Thoracic aorta (tissue), 2 donors: ENCODE results near the gene CD38. TPM values are rescaled to one million over a fixed set of nuclear protein-coding genes. Genes with fewer than 3 reads are reported as not detected.
"Not testable (repeated sequence)": the region's sequence is repeated elsewhere in the genome, so short reads cannot be mapped to it uniquely, and the experiment has no call there.

Source experiments
- ATAC-seq: fragments of 150-250 bp; one replicate; pipeline ENCODE4 v1.8.0; 2017; ENCODE audit warnings: low read depth; ENCODE audit not compliant: insufficient number of reproducible peaks, low FRiP score
- DNase-seq: peaks from one replicate; pipeline ENCODE4 v3.0.0-alpha.2; 2020; ENCODE audit warnings: low spot score
- H3K27ac ChIP-seq, 2 donors: fragments of 200-600 bp; sonication (generic); 1 replicate in 1 of 2; 2 replicates in 1 of 2; pipeline ENCODE4 v1.5.1; 2016; ENCODE audit warnings: mild to moderate bottlenecking in 2 of 2, moderate library complexity in 2 of 2
- H3K27me3 ChIP-seq: fragments of 200-600 bp; sonication (generic); replicated peaks from 2 replicates; pipeline ENCODE4 v1.6.0; 2016; ENCODE audit warnings: mild to moderate bottlenecking; ENCODE audit not compliant: insufficient read depth
- H3K36me3 ChIP-seq: fragments of 200-600 bp; sonication (generic); one replicate; pipeline ENCODE4 v1.5.1; 2016
- H3K4me1 ChIP-seq, 2 donors: fragments of 200-600 bp; sonication (generic); 1 replicate in 1 of 2; 2 replicates in 1 of 2; pipeline versions ENCODE4 v1.5.1 to v1.6.0; 2016; ENCODE audit warnings: low read depth in 2 of 2, mild to moderate bottlenecking in 1 of 2; ENCODE audit not compliant: control insufficient read depth in 1 of 2
- H3K4me3 ChIP-seq: fragments of 200-600 bp; sonication (generic); 2 replicates; pipeline ENCODE4 v1.5.1; 2016; ENCODE audit warnings: mild to moderate bottlenecking
- H3K9me3 ChIP-seq: fragments of 200-600 bp; sonication (generic); 2 replicates; pipeline ENCODE4 v1.5.1; 2016
- CTCF ChIP-seq: fragments of 200-600 bp; sonication (generic); IDR thresholded peaks from one replicate; pipeline ENCODE4 v1.5.1; 2019; ENCODE audit warnings: antibody characterized with exemption
- total RNA-seq, 2 donors: library from RNA; depleted of rRNA; stranded (reverse); fragments of >200 nt; gene quantifications; one replicate each; pipeline versions ENCODE4 v1.1.0 to v1.2.3, GENCODE V29; 2016

CD38 gene
- total RNA-seq, 2 donors from 2014 or later = 3.2 to 7.8 TPM

- Histone ChIP-seq H3K27me3 (no peaks in the 10 kb centered on the region), H3K27ac (no peak overlapping the region), H3K4me1 (peaks cover 8 to 13% of the 10 kb centered on the region in 2 donors), H3K4me3 (no peak overlapping the region), H3K9me3 (peaks cover 7% of the 10 kb centered on the region), H3K36me3 (no peaks in the 10 kb centered on the region)
- DNase-seq (no peak), ATAC-seq (no peak)
- TF ChIP-seq CTCF = no peak
Observed at GRCh38 chr4:15836362-15836761, 58.2 kb downstream of the CD38 start.

DNA sequence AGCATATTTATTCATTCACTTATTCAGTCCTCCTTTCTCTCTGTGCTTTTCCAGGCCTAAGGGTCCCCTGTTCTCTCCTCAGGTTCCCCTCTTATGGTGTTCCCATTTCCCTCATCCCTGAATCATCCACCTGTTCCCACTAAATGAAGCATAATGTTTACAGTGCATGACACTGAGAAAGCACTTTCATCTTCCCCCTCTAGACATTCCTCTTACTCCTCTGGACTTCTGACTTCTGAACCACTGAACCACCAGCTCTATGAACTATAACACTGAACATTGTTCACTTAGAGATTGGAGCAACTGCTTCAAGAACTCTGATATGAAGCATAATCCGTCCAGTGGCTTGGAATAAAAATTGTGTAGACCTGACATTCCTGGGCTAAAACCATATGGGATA is 59.5 kb downstream of the CD38 start:
- no peak overlapping the region for H3K27ac ChIP-seq
- no peaks in the 10 kb centered on the region for H3K9me3 ChIP-seq
- TF ChIP-seq CTCF = no peak
- H3K4me3 ChIP-seq = no peak overlapping the region
- H3K27me3 ChIP-seq = no peaks in the 10 kb centered on the region
- ATAC-seq (no peak), DNase-seq (no peak)
- H3K36me3 ChIP-seq = no peaks in the 10 kb centered on the region
- peaks cover 8 to 13% of the 10 kb centered on the region in 2 donors for H3K4me1 ChIP-seq

DNA sequence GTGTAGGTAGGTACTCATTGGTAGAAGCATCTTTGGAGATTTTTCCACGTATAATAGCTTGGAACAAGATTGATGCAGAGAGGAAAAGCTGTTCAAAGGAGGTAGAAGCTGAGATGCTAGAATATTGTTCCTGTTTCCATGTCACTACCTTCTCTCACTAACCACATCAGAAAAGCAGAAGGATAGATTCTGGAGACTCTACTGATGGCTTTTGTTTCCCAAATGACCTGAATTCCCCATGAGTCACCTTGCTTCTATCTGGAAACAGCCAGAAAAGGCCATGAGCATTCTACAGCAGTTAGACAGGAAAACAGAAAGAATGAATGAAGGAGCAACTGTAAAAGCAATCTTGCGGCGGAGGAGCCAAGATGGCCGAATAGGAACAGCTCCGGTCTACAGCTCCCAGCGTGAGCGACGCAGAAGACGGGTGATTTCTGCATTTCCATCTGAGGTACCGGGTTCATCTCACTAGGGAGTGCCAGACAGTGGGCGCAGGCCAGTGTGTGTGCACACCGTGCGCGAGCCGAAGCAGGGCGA is 63.1 kb downstream of the CD38 start:
- H3K27ac ChIP-seq, DNase-seq, ATAC-seq, H3K4me3 ChIP-seq, H3K27me3 ChIP-seq, H3K9me3 ChIP-seq, H3K36me3 ChIP-seq, H3K4me1 ChIP-seq: not testable (repeated sequence)

DNA sequence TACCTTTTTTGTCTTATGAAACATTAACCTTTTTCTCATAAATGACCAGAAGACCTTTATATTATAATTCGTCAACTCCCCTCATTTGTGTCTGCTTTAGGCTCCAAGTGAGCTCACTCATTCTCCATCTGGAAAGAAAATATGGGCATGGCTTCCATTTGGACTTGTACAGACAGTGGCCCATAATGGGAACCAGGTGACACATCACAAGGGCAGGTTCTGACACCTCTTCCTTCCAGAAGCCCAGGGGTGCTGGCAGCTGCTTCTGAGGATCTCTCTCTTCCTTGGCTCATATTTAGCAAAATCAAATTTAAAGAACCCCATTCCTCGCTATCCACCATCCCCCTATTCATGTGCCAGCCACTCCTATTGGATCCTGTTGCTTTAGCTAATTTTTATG is 69.6 kb downstream of the CD38 start:
- no peak for DNase-seq
- no peak for ATAC-seq
- Histone ChIP-seq H3K27ac (no peak overlapping the region), H3K36me3 (no peaks in the 10 kb centered on the region), H3K9me3 (no peaks in the 10 kb centered on the region), H3K4me3 (no peak overlapping the region), H3K4me1 (peaks cover 0 to 11% of the 10 kb centered on the region in 2 donors), H3K27me3 (no peaks in the 10 kb centered on the region)
- TF ChIP-seq CTCF = no peak

- no peak for TF ChIP-seq CTCF
- no peak overlapping the region for H3K27ac ChIP-seq
- no peaks in the 10 kb centered on the region for H3K9me3 ChIP-seq
- no peaks in the 10 kb centered on the region for H3K36me3 ChIP-seq
- H3K4me1 ChIP-seq = peaks cover 0 to 16% of the 10 kb centered on the region in 2 donors
- no peaks in the 10 kb centered on the region for H3K27me3 ChIP-seq
- no peak for ATAC-seq
- no peak overlapping the region for H3K4me3 ChIP-seq
- no peak for DNase-seq
Observed at GRCh38 chr4:15848191-15848842, 70.2 kb downstream of the CD38 start.

DNA sequence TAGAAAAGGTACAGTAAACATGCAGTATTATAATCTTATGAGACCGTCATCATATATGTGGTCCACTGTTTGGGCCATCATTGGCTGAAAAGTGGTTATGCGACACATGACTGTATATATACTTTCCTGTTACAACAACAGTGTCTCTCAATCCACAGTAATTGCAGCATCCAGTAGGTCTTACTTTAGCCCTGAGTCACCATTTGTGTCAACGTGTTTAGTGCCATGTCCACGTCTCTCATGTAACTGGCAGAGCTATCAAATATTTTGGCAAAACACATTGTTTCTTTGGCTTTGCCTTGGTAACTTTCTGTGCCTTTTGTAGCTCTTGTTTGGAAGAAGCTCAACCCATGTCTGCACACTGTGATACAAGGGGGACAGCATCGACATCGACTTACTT is 73.8 kb downstream of the CD38 start:
- peak; percentile 93 for ATAC-seq
- Histone ChIP-seq H3K9me3 (no peaks in the 10 kb centered on the region), H3K4me1 (peaks cover 4 to 28% of the 10 kb centered on the region in 2 donors), H3K27me3 (no peaks in the 10 kb centered on the region), H3K27ac (peak overlapping the region; percentile 52 to 72), H3K36me3 (no peaks in the 10 kb centered on the region), H3K4me3 (no peak overlapping the region)
- TF ChIP-seq CTCF = no peak
- DNase-seq = no peak
